Vagina (tissue), 2 donors: ENCODE results near the gene HEXB.

Source experiments
- CTCF ChIP-seq, 3 experiments: fragments of 450-650 bp in 2 of 3; fragments of 200-600 bp in 1 of 3; sonication (generic) in 1 of 3; IDR thresholded peaks; one replicate each; pipeline ENCODE4 v1.5.1; 2017 to 2019; ENCODE audit warnings: antibody characterized with exemption in 3 of 3, mild to moderate bottlenecking in 2 of 3, moderate library complexity in 2 of 3
- POLR2A ChIP-seq, 2 donors: fragments of 450-650 bp; IDR thresholded peaks; one replicate each; pipeline ENCODE4 v1.6.1; 2017; ENCODE audit warnings: antibody characterized with exemption in 2 of 2, mild to moderate bottlenecking in 2 of 2, moderate library complexity in 2 of 2
- POLR2AphosphoS5 ChIP-seq, 2 donors: sonication (generic); formaldehyde crosslinking; IDR thresholded peaks; one replicate each; pipeline ENCODE4 v1.9.0; 2017; ENCODE audit warnings: antibody characterized with exemption in 2 of 2, mild to moderate bottlenecking in 2 of 2, low read depth in 1 of 2; ENCODE audit not compliant: insufficient read depth in 1 of 2

GRCh38 chr5:74648835-74649293 lies 36.2 kb upstream of the HEXB start:
- peak in 2 of 3 experiments; percentile 46 to 77 for TF ChIP-seq CTCF (IDR thresholded peaks at IDR 0.05)
- TF ChIP-seq POLR2A (IDR thresholded peaks at IDR 0.05) = no peak
- no peak for TF ChIP-seq POLR2AphosphoS5 (IDR thresholded peaks at IDR 0.05; ENCODE audit: insufficient read depth in 1 of 2, low read depth in 1 of 2)
